GM19035 (cell line): ENCODE results near the gene DIP2C.
"Not testable (repeated sequence)": the region's sequence is repeated elsewhere in the genome, so short reads cannot be mapped to it uniquely, and the experiment has no call there.

Source experiments
- ATAC-seq: cut with Tn5 transposase; IDR thresholded peaks from one replicate; pipeline ENCODE4 v1.9.1; 2021; ENCODE audit not compliant: unreplicated experiment

DIP2C gene

GRCh38 chr10:347190-347589 is 342.3 kb downstream of the DIP2C start:
- ATAC-seq = not testable (repeated sequence)

DNA sequence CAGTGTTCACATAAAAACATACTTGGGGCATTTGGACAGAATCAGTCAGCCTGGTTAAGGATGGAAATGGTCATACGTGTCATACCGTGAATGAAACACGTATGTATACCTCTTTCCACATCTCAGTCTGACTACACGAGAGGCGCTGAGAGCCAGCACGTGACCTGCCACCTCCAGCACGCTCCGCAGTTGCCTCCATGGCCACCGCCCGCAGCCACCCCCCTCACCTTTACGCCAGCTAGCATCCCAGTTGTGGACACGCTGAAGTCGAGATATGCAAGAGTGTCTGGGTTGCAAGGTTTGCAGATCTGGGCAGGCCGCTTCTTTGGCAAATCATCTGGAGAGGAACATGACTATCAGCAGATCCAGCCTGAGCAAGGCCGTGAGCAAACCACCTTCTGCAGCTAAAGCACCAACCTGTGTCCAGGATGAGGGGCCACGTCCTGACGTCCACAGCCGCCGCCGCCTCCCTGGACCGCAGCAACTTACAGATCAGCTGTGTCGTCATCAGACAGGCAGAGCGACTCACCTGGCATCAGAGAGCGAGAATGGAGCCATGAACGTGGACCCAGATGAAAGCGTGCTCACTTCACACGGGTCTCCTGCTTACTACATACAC is 344.8 kb downstream of the DIP2C start:
- ATAC-seq = no peak

DNA sequence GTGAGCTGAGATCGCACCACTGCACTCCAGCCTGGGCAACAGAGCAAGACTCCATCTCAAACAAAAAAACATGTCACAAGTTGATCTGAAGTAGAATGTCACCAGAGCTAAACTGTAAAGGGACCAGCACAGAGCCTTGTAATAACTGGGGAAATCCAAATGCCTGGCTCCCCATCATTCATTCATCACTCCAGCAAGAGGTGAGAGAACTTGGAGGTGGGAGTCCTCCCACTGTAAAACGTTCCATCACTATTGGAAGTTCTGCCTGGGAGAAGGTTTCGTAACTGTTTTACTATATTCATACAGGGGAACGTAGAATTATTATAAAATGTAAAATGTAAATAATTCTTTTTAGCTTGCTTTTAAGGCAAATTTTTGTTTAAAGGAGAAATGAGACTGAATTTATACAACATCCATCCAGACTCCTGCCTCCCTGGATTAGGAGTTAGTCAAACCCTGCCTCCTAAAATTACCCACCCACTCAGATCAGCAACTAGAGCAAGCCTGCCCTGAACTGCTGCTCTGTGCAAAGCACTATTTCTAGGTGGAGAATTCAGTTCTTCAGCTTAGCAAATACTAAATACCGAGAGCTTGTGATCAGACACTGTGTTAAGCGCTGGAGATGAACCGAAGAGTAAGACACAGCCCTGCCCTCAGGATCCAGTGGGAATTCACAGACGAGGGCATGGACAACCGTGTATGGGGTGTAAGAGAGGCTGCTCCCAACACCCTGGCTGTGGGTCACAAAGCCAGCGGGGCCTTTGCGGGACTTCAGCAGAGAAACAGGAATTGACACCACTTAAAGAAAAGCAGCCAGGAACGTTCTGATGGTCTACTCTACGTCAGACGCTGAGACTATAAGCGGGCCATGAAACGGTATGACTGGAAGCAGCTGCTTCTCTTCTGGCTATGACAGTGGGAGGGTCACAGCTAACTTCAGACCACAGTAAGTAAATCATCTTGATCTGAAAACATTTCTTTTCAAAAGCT is 345.9 kb downstream of the DIP2C start:
- ATAC-seq = no peak

DNA sequence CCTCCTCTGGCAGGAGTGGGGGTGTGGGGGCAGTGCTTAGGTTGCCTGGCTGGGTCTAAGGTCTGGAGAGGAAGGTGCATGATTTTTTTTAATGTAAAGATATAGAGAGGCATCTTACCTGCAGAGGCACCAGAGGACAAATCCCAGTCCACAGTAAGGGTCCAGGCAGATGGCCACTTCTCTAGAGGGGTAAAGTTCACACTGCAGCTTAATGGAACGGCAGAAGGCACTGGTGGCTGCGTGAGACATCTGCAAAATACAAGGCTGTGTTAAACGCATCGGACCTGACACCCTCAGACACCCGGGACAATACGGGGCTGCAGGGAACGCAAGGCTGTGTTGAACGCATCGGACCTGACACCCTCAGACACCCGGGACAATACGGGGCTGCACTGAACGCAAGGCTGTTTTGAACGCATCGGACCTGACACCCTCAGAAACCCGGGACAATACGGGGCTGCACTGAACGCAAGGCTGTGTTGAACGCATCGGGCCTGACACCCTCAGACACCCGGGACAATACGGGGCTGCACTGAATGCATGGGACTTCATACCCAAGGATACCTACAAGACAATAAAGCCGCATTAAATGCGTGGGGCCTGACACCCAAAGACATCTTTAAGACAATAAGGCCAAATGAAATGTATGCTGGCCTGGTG is 348.3 kb downstream of the DIP2C start:
- ATAC-seq = no peak

DNA sequence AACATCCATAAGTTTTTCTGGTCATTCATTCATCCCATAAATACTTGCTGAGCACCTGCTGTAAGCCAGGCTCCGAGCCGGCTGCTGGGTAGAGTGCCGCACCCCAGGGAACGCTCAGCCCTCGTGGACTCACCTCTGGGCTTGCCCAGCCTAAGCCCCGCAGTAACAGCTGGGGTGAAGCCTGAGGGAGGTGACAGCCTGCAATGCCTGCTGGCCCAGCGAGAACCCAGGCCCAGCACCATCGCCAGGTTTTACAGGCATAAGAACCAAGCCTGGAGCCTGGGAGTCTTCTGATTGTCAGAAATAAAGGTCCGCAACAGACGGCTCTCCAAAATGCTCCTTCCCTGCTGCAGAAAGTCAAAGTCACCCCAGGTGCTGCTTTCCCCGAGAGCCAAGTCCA is 348.8 kb downstream of the DIP2C start:
- no peak for ATAC-seq

DNA sequence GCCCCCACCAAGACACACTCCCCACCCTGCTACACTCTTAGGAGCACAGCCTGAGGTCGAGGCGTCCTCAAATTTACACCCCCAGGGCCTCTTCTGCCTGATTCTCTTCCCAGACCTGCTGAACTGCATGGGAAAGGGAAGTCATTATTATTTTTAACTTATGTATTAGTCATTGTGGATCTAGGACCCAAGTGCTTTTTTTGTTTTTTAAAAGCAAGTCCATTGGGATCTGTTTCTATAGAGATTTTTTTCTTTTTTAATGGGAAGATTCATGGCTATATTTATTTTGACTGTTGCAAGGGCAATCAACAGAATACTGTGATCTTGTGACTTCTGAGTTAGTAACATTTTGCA is 350.5 kb downstream of the DIP2C start:
- no peak for ATAC-seq

DNA sequence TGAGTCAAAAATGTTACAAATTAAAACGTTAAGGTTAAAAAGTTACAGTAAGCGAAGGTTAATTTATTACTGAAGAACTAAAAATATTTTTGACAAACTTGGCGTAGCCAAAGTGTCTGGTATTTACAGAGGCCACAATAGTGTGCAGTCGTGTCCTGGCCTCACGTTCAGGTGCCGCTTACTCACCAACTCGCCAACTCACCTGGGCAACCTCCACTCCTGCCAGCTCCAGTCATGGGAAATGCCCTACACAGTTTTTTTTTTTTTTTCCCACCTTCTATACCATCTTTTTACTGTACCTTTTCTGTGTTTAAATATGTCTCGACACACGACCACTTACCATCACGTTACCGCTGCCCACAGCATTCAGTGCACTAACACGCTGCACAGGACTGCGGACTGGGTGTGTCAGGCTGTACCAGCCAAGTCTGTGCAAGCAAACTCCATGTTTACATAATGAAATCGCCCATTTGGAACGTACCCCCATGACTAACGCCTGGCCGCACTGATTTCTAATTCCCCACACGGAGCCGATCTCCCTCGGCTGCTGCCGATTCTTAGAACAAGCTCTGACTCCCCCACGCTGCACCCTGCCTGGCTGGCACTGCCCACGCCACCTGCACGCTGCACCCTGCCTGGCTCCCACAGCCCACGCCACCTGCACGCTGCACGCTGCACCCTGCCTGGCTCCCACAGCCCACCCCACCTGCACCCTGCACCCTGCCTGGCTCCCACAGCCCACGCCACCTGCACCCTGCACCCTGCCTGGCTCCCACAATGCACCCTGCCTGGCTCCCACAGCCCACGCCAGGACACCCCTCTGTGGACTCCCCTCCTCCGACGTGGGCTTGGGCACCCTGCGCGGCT is 351.1 kb downstream of the DIP2C start:
- no peak for ATAC-seq

DNA sequence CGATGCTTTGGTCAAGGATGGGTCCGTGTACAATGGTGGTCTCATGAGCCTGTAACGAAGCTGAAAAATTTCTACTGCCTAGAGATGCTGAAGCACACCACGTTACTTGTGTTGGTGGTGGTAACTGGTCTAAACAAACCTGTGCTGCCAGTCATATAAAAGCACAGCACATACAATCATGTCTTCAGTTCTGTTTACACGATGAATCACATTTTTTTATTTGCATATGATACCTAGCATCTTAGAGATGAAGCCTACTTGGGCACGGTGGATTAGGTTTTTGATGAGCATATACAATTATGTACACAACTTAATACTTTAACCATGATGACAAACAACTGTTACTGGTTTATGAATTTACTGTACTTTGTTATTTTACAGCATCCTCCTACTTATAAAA is 353.2 kb downstream of the DIP2C start:
- no peak for ATAC-seq

GRCh38 chr10:335151-335800 is 354.2 kb downstream of the DIP2C start:
- ATAC-seq = no peak

- ATAC-seq = no peak
Observed at GRCh38 chr10:331186-331585, 358.3 kb downstream of the DIP2C start.

- no peak for ATAC-seq
Observed at GRCh38 chr10:329361-330099, 359.9 kb downstream of the DIP2C start.

DNA sequence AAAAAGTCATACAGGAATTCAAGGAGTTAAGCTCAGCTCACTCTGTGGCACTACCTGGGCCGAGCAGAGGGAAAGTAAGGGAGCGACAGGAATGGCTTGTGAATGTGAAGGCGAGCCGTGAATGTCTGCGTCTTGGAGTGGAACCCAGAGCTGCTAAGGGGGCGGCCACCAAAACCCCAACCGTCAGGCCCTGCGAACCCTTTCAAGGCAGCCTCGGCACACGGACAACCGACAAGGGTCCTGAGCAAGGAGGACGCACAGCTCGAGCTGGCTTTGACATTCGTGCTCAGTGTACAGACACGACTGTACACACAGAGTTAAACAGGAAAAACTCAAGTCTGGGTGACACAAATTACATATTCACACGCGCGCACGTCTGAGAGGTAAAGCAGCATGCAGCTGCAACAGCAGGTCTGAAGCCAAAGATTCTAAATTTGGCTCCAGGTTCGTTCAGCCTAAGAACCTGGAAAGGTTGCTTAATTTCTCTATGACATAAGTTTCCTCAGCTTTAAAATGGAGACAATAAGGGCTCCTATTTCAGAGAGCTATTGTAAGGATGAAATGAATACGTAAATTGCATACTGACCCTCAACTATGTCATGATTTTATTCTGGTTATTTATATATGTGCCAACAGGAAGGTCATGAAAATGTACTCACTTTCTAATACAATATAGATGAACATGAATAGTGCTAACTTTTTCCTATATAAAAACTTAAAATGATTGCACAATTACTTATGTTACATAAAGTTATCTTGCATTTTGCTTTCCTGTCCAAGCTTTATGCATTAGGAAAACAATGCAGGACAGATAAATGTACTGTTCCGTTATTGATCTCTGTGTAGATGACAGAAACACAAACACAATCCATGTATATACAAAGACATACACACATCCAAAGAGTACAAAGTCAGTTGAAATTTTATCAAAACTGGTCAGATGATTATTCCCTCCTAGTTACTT is 361.3 kb downstream of the DIP2C start:
- ATAC-seq = no peak

- no peak for ATAC-seq
Observed at GRCh38 chr10:326894-327635, 362.4 kb downstream of the DIP2C start.

DNA sequence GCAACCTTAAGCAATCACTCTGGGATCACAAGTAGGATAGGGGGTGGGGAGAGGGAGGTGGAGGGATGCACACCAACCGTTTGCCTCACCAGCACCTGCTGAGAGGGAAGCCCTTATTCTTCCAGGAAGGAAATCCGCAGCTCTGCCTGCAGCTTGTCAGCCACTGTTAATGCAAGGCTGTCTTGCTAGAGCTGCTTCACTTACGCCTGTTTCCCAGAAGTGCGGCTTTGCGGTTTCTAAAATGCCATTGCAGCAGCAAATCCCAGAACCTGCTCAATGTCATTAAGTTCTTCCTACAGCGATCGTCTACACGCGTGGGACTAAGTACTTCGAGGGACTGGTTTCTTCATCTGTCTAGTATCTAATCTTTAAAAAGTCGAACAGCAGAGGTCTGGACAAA is 363.1 kb downstream of the DIP2C start:
- no peak for ATAC-seq

DNA sequence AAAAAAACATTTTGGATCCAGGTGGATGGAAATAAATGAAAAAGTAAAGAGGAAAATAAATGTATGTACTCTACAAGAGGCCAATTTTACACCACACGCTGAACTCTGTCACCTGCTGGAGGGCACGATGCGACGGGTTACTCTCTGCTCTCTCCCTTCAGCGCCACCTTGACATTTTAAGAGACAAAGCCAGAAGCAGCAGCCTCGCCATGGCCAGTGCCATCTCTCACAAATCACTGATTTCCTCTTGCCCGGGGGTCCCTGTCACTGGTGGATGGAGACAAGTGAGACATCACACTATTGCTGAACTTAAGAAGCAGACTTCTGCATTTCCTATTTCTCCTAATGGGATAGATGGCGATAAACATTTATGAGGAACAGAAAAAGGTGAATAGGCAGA is 364.2 kb downstream of the DIP2C start:
- ATAC-seq = no peak

GRCh38 chr10:324593-324992 is 364.9 kb downstream of the DIP2C start:
- no peak for ATAC-seq

GRCh38 chr10:323651-324293 is 365.7 kb downstream of the DIP2C start:
- ATAC-seq = peak; percentile 92
